G401.6 (cell line): Measurements from ENCODE around the gene NFATC1.
"Not testable (repeated sequence)": the region's sequence is repeated elsewhere in the genome, so short reads cannot be mapped to it uniquely, and the experiment has no call there.

Source experiments
- FAIRE-seq: peaks from 2 replicates; lab custom pipeline; 2012; peaks lifted over from hg19 to GRCh38; lab: Jason Lieb, UNC

NFATC1 gene

DNA sequence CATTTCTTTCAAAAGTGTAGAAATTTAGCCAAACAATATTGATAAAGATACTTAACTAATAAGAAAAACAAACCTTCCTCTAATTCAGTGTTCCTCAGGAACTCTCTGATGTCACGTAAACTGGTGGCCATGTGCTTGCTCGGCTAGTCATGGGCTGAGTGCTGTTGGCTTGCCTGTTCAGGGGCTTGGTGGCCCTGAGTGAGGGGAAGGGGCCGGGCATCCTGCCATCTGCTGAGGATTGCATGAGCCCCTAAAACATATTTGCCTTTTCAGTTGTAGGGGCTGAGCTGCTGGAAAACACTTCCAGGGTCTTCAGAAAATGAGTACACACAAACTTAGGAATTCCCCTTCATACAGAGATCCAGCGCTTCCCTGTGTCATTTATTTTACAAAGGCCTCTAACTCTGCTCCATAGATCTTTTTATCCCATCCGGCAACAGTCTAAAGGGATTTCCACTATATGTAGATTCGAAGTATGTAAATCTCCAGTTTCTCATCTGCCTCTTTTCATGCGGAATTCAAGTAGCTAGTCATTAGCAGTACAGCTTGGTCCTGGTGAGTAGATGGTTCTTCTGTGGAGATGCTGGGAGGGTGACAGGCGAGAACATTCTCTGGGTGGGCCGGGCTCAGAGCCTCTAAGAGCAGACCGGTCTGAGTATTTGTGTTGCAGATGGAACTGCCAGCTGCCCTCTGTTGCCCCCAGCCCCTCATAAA, 20.1 kb upstream of the NFATC1 start:
- no peak for FAIRE-seq

DNA sequence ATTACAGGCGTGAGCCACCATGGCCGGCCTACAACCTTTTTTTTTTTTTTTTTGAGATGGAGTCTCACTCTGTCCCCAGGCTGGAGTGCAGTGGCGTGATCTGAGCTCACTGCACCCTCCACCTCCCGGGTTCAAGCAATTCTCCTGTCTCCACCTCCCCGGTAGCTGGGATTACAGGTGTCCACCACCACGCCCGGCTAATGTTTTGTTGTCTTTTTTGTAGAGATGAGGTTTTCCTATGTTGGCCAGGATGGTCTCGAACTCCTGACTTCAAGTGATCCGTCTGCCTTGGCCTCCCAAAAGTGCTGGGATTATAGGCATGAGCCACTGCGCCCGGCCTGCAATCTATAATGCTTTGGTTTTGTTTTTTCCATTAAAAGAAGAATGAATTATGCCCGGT, 19.1 kb upstream of the NFATC1 start:
- FAIRE-seq, result not testable (repeated sequence)

DNA sequence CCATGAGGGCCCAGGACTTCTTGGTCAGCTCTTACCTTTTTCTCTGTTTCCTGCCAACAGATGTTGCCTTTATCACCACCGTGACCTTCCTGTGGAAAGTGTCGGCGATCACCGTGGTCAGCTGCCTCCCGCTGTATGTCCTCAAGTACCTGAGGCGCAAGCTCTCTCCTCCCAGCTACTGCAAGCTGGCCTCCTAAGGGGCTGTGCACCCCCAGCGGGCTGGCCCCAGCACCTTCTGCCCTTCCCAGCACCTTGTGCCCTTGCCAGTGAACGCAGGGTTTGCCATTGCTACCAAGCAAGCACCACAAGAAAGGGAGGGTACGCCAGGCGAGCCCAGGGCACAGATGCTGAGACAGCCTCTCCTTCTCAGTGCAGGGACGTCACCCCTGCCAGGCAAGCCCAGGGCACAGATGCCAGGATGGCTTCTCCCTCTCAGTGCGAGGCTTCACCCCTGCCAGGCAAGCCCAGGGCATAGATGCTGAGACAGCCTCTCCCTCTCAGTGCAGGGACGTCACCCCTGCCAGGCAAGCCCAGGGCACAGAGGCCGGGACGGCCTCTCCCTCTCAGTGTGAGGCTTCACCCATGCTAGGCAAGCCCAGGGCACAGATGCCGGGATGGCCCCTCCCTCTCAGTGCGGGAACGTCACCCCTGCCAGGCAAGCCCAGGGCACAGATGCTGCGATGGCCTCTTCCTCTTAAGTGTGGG, 18.4 kb upstream of the NFATC1 start:
- no peak for FAIRE-seq

DNA sequence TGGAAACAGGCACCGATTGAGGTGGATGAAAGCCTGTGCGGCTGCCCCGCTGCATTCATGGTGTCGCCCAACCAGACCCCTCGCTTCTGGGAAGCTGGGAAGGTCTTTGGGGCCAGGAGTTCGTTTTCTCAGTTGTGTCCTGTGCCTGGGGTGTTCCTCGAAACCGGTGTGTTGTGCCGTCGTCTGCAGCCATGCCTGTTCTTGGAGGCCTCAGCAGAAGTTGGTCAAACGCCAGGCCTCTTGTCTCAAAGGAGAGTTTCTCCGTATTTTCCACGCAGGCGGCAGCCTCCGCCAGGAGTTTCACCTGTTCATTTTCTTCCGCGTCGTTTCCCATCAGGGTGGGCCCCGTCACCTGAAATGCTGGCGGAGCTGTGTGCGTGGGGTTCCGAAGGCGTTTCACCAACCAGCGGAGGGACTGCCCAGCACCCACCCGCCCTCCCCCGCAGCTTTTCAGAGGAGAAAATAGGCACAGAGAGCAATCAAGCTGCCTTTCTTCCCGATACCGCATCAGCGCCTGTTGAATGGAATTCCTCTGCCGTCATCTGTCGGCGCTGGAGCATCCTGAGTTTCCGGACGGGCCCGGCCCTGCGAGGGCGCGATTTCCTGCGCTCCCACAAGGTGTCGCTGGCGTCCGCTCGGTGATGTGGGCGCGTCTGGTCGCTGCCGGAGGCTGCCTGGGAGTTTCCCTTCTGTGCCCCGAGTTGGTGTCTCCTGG, 17.0 kb upstream of the NFATC1 start:
- FAIRE-seq, result peak; percentile 80

DNA sequence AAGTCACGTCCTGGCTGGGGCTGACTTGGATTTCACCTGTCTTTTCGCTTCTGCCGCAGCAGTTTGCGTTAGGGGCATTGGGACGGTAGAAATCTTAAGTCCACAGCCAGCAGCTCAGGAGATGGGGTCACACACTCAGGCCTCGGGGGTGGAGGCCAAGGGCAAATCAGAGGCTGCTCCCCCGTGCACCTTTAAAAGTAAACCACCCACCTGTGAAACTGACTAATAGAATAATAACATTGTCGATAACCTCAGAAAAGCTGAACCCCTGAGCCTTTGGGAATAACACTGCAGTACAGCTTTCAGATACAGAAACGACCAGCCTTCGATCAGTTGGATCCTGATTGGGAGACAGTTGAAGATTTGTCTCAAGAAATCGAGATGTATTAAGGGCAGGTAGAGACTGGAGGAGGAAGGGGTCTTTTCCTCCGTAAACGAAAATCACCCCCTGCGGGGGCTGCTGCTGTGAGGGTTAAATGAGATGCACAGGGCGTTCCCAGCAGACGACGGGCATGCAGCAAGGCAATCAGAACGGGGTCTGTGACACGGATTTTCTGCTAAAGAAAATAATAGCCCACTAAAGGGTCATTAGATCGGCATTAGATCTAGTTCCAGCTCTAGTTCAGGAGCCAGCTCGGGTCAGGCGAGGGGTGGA, 16.4 kb upstream of the NFATC1 start:
- FAIRE-seq, result no peak

DNA sequence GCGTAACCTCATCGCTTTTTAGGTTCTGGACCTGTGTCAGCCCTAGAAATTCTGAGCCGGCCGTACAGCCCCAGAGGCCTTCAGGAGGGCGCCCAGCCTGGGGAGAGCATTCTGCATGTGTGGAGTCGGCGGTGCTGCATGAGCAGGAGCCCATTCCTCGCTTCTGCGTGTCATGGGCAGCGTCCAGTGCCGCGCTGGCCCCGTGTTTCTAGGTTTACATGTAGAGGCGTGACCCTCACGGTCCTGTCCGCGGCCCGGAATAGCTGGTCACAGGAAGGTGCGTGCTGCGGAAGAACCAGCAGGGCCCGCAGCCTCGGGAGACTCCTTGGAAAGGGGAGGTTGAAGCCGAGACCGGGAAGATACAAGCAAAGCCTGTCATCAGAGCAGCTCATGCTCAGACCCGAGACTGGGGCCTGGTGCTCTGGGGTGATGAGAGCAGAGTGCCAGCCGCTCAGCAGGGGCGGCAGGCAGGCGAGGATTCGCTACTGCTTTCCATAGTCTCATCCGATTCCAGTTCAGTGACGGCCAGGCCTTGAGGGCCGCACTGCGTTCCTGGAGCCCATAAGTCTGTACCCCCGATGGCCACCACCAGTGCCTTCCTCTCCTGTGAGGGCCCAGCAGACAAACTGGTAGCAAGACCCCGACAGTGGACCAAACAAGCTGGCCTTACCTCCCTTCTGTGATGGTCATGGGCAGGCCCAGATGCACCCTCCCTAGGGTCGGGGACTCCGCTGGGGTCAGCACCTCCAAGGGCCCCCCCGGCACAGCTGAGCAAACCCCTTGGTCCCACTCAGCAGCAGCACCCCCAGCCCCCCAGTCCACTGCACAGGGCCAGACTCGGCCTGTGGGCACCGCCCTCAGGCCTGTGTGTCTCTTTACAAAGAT, 15.6 kb upstream of the NFATC1 start:
- FAIRE-seq, result no peak

DNA sequence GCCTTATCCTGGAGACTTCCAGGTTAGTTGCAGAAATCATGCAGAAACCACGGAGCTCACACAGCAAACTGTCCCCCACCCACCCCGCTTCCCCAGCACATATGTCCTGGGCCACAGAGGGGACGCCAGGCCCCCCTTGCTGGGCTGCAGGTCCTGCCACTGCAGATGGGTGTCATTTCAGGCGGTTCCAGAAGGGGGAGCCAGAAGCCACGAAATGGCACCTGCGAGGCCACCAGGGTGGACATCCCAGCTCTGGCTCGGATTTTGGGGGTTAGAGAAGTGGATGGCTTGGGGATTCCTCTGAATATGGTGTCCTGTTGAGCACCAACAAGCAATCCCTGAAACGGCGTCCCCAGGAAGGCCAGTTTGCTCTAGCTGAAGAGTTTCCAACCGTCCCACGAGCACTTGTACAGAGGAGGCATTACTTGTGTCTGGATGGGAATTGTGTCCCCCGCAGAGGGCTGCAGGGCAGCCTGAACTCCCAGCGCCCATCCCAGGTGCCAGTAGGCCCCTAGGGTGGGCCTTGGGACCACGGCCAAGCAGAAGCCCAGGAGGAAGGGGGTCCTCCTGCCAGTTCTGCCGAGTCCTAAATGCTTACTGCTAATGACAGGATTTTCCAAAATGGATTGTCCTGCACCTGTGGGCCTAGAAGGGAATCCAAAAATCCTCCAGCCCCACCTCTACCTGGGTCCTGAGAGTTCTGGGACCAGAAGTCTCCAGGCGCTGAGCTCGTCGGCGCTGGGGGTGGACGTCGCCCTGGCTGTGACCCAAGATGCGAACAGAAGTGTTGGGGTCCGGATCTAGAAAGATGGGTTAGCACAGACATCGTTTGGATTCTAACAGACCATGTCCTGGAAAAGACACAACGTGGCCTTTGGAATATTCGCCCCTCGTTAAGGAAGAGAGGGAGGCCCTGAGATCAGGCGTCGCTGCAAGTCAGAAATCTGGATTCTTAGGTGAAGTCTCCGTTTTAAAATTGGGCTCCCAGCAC, 14.6 kb upstream of the NFATC1 start:
- FAIRE-seq, result no peak

DNA sequence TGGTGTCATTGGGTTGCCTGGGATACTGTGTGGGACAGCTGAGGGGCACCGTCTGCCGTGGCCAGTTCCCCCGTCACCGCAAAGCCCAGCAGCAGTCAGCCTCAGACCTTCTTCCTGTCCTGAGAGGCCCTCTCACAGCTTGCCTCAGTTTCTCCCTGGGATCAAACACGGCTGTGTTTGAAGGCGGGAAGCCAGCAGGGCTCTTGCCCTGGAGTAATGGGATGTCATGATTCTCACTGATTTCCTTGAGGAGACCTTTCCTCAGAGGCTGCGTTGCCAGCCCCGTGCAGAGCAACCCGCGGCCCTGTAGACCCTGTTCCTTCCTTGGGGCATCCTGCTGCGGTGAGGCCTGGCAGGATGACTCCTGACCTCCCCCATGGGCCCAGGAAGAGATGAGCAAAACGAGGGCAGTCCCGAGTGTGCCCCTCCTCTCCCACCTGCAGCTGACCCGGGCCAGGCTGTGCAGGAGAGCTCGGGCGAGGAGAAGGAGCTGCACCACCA, 13.9 kb upstream of the NFATC1 start:
- no peak for FAIRE-seq

DNA sequence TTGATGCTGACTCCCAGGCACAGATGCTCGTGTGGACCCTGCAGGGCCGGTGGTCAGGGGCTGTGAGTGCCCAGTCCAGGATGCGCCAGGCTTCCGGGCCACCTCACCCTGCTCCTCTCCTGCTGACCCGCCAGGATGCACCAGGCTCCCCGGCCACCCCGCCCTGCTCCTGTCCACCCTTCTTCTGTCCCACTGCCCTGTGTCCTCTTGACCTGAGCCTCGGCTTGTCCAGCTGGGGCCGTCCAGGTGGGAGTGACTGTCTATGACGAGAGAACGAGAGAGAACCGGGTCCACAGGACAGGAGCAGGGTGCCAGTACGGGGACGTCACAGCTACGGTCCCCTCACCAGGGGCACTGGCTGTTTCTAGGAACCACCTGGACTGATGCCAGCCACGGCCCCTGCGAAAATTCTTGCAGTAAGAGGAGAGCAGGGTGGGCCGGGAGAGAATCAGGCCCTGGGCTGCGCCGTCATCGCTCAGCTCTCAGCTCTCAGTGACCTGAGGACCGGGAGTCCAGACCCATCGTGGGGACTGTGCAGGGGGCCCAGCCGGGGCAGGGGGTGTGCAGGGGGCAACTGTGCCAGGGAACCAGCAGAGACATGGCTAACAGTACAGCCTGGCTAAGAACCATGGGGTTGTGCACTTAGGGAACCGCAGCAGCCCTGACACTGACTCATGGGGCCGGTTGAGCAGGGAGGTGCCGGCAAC, 12.9 kb upstream of the NFATC1 start:
- no peak for FAIRE-seq

DNA sequence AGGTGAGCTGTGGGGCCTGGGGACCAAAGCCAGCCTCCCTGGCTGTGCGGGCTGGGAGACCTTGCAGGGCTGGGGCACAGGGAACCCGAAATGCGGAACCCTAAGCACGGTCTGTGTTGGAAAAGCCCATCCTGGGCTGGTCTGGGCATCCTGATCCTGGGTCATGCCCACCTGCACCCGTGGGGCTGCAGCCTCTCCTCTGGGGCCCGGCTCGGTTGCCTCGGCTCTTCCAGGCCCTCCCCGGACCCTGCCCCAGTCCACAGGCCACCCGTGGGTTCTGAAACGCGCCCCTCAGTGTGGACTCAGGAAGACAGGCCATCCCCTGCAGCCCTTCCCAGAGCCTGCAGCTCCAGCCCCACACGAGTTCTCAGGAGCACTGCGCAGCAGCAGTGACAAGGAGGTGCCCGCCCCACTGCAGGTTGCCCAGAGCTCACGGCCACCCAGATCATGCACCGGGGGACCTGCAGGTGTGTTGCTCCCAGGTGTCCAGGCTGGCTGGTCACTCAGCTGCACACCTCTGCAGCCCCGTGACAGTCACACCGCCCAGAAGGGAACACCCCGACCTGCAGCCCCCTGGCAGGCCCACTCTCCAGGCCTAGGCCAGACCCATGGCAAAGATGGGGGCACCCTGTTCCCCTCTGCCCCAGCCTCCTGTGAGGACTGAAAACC, 12.2 kb upstream of the NFATC1 start:
- FAIRE-seq, result no peak

DNA sequence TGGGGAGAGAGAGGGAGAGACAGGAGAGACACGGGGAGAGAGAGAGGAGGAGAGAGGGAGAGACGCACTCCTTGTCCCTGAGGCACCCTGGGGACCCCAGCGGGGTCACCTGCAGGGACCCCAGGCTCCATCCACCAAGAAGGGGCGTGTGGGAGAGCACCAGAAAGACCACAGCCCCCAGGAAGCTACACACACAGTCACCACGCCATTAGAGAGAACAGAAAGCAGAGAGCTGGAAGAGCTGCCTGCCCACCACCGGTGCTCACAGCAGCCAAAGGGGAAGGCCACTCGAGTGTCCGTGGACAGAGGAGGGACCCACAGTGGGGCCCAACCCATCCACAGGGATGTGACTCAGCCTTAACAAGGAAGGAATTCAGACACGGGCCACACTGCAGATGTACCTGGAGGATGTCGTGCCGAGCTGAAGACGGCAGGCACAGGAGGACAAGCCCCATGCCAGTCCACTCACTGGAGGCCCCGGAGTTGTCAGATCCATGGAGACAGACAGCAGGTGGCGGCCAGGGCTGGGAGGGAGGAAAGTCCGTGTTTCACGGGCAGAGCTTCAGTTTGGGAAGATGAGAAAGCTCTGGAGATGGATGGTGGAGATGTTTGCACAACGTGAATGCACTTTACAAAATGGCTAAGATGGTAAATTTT, 11.5 kb upstream of the NFATC1 start:
- FAIRE-seq, result no peak

DNA sequence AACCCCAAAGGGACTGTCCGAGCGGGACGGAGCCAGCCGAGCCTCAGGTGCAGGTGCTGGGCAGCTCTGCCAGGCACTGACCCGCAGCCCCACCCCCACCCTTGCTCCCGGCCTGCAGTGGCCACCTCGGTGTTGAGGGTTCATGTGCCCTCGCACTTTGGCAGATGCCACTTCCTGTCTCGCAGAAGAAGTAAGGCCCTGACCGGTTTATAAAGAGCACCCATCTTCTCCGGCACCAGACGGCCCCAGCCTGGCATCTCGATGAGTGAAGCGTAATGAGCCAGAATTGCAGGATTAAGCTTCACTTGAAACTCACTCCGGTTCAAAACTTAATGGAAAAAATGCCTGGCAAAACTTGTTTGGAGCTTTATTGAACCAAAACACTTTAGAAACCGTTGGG, 10.9 kb upstream of the NFATC1 start:
- FAIRE-seq, result no peak

DNA sequence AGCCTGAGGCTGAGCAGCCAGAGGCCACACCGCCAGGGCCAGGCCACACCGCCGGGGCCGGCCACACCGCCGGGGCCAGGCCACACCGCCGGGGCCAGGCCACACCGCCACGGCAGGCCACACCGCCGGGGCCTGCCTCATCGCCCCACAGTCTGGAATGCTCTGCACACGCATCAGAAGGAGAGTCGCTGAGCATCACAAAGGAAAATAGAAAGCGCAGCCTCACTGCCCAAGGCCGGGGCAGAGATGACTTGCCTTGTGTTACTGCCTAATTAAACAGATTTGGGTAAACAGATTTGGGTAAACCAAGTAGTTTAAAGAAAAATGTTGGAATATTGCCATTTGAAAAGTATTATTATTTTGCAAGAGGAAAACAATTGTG, 10.4 kb upstream of the NFATC1 start:
- FAIRE-seq, result no peak

DNA sequence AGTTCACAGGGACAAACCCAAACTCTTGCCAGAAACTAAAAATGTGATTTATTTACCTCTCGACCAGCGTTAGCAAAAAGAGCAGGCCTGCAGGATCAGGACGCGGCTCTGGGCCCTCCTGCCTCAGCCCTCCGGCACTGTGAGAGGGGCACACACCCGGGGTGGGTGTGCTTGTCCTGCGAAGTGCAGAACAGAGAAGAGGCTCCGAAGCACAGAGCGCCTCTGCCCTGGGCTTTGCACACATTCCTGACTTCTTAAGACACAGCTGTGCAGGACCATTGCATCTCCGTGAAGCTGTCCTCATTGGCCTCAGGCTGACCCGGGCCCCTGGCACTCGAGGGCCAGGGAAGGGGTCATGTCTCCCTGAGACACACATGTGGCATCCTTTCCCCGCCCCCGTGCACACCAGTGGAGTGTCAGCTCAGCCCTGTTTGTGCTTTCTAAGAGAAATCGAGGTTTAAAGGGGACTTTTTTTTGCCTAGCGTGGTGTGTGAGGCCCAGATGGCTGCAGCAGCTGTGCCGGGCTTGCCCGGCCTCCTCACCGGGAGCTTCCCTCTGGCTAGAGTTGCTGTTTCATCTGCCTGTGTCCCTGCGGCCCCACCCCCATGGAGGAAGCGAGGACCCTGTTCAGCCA, 9.9 kb upstream of the NFATC1 start:
- no peak for FAIRE-seq

DNA sequence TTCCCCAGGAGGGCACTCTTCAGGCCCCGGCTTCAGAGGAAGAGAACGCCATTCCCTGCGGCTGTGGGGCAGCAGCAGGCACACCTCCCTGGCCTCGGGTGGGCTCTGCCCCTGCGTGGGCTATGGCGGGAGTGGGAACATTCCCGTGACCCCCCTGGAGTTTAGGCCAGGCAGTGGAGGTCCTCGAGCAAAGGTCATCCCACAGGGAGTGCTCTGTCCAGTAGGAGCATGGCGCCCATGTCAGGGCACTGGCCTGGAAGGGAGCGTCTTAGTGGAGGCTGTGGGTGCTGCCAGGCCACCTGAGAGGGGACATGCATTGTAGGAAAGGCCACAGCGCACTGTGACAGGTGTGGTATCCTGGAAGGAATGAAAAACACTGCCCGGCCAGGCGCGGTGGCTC, 9.2 kb upstream of the NFATC1 start:
- no peak for FAIRE-seq

DNA sequence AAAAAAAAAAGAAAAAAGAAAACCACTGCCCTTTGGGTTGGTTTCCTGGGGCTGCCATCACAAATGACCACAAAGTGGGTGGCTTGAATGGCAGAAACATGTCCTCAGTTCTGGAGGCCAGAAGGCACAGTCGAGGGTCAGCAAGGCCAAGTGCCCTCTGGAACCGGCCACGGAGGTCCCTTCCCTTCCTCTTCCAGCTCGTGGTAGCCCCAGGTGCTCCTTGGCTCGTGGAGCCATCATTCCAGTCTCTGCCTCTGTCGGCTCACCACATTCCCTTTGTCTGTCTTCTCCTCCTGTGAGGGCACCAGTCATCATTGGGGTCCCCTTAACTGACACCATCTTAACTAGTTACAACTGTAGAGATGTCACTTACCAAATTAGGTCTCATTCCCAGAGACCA, 8.5 kb upstream of the NFATC1 start:
- FAIRE-seq, result no peak

DNA sequence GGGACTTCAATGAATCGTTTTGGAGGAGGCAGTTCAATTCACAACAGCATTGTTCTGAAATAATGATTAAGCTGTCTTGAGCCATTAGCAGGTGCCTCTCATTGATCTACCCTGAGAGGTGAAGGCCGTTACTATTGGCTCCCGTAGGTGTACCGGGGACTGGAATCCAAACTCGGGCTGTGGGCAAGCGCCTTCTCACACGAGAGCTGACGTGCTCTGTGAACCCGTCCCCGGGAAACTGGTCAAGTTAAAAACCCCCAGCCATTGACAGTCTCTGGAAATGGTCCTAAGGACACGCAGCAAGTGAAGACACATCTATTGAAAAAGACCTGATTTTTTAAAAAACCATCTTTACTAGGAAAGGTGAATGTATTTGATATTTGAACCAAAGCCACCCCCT, 8.1 kb upstream of the NFATC1 start:
- FAIRE-seq, result no peak

DNA sequence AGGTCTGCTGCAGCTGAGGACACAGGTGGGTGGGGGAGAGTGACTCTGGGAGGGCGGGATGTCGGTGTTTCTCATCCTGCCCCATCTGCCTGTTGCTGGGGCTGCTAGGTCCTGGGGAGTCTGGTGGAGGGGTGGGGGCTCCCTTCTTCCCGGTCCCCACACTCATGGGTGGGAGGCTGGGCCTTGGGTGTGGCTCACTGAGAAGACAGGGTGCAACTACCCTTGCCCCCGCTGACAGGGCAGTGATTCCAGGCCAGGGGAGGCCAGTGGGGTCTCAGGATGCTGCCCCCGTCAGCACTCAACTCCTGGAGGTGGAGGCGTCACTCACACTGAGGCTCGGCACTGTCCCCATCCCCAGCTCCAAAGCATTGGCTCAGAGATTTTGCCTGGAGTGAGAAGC, 7.7 kb upstream of the NFATC1 start:
- no peak for FAIRE-seq
